NCI-H1417 treated with DMSO at 0.1 percent for 48 hours (cell line): ENCODE results near the gene BBX.
"Not testable (repeated sequence)": the region's sequence is repeated elsewhere in the genome, so short reads cannot be mapped to it uniquely, and the experiment has no call there.

Experiments
- DNase-seq: peaks from one replicate; lab custom pipeline; 2025; lab: John Stamatoyannopoulos, UW

BBX gene

GRCh38 chr3:107803170-107803569 lies 280.4 kb downstream of the BBX start:
- DNase-seq: no peak

- no peak for DNase-seq
Observed at GRCh38 chr3:107806021-107806420, 283.3 kb downstream of the BBX start.

- no peak for DNase-seq
Observed at GRCh38 chr3:107806536-107806935, 283.8 kb downstream of the BBX start.

- no peak for DNase-seq
Observed at GRCh38 chr3:107810171-107811071, 287.7 kb downstream of the BBX start.

DNA sequence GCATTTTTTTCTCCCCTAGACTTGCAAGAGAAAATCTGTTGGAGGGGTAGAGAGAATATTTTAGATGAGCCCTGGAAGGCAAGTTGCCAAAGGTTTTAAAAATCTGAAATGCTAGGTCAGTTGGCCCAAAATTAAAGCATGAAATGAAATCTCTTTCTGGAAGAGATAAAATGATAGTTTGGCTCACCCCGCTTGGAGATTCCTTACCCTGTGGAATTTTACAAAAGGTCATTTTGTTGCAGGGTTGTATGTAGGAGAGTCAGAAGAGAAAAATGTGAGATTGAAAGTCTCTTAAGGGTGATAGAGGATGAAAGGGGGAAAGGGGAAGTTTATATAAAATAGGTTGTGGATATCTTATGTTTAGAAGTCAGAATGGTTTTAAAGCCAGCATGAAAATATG lies 290.3 kb downstream of the BBX start:
- no peak for DNase-seq

- no peak for DNase-seq
Observed at GRCh38 chr3:107816107-107816506, 293.3 kb downstream of the BBX start.

- DNase-seq: no peak
Observed at GRCh38 chr3:107817076-107817475, 294.3 kb downstream of the BBX start.

GRCh38 chr3:107818025-107818424 lies 295.3 kb downstream of the BBX start:
- DNase-seq: no peak

DNA sequence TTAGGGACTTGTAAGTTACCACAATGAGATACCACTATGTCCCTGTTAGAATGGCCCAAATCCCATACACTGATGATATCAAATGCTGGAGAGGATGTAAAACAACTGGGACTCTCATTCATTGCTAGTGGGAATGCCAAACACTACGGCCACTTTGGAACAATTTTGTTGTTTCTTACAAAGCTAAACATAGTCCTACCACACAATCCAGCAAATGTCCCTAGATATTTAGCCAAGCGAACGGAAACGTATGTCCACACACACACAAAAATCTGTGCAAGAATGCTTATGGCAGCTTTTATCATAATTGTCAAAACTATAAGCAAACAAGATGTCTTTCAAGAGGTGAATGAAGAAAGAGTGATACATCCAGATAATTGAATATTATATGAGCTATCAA lies 296.9 kb downstream of the BBX start:
- no peak for DNase-seq

DNA sequence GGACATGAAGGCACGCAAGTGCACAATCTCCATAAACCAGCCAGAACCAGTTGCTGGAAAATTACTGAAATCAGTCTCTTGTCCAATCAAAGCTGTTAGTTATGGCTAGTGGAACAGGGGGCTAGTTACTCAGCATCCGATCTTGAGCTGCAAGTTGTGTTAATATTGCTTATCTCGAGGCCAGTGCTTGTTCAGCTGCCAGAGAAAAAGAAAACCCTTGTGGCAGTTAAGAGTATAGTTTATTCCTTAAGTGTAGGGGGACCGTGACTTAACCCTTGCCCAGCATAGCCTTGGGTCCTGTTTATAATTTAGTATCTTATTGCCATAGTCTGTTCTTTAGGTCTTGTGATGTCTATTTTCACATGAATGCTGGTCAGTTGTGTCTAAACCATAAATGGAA lies 299.5 kb downstream of the BBX start:
- DNase-seq: no peak

DNA sequence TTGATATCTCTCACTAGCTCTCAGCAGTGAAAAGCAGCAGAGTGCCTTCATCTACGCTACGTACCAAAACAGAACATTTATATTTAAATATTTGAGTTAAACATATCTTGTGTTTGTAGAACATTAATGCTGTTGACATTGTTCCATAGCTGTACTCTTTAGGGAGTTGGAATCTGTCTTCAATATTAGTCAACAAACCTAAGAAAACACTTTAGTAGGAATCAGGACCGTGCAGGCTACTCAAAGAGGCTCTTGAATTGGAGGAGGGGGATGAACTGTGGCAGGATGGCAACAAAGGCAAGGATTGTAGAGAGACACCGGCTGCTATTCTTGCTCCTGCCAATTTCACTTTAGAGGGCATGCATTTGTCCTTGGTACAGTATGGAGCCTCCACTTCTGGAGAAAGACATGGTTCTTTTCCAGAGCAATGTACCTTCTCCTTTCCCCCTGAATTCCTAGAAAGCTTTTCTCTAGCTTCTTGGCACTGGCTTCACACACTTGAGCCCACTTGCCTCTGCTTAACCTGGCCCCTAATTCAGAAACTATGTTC lies 302.1 kb downstream of the BBX start:
- DNase-seq: no peak

- DNase-seq: no peak
Observed at GRCh38 chr3:107825556-107825955, 302.8 kb downstream of the BBX start.

- DNase-seq: no peak
Observed at GRCh38 chr3:107826727-107827126, 304.0 kb downstream of the BBX start.

GRCh38 chr3:107829185-107829584 lies 306.4 kb downstream of the BBX start:
- no peak for DNase-seq

- DNase-seq: no peak
Observed at GRCh38 chr3:107831590-107831989, 308.8 kb downstream of the BBX start.

GRCh38 chr3:107833043-107833442 lies 310.3 kb downstream of the BBX start:
- DNase-seq: no peak

DNA sequence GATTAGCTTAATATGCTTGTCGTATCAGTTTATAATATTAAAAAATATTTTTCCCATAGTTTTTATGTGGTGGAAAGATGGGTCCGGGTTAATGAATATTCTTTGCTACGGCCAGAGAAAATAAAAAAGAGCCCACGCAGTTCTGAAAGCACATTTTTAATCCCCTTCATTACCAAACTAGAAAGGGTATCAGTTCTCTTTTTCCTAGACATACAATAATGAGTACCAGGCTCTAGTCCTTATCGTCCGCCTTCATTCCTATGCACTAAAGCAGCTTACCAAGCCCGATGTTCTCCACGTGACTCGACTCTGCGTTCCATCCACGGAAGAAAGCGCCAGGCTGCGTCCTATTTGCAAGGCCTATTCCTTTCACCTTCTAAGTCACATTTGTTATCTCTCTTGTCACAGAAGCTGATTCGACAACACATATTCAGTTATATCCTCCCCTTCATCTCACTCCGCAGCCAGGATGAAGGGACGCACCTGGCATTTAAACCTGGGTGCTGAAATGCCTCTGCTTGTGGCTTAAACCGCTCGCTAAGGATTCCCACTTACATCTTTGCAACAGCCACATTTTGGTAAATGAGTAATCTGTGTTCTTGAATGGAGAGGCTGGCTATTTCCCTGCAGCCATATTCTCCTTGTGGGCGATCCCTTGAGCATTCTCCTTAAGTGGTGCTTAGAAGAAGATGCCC lies 311.1 kb downstream of the BBX start:
- no peak for DNase-seq

DNA sequence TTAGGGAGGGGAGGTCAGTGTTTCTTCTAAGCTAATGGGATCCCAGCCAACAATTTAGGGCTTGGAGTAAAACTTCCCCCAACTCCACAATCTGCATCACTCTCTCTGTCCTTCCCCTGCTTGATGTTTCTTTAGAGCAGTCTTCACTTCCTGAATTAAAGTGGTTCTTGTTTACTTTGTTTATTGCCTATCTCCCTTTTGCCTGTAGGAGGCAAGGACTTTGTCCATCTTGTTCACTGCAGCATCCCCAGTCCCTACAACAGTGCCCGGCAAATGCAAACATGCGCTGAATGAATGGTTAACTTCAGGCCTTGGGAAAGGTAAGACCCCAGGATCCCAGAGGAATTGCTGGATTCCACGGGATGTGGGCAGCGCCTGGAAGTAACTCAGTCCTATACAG lies 312.2 kb downstream of the BBX start:
- DNase-seq: not testable (repeated sequence)

GRCh38 chr3:107837895-107838612 lies 315.3 kb downstream of the BBX start:
- no peak for DNase-seq

- DNase-seq: no peak
Observed at GRCh38 chr3:107841831-107842230, 319.1 kb downstream of the BBX start.

DNA sequence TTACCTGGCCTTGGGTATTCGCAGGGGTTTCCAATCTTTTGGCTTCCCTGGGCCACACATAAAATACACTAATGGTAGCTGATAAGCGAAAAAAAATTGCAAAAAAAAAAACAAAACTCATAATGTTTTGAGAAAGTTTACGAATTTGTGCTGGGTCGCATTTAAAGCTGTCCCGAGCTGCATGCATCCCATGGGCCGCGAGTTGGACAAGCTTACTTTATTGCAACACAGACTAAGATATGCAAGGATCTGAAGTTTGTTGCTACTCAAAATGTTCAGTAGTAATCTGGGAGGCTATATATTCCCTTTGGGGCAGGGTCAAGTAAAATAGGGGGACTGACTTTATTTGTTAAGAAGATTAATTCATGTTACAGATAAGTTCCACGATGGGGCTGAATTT lies 320.2 kb downstream of the BBX start:
- DNase-seq: no peak
